ENCODE measurements around the gene SERF2. TPM values are rescaled to one million over a fixed set of nuclear protein-coding genes. Genes with fewer than 3 reads are reported as not detected.

The SERF2 gene
- total and polyA plus RNA-seq, 2 of the 13 experiments (the other 11 are each of a cell fraction or from before 2014, with no cell fraction given) = 811 to 1,257 TPM

- TF ChIP-seq JUNB (CRISPR knock-in tag; IDR thresholded peaks at IDR 0.05; ENCODE audit: borderline replicate concordance) = no peak
- TF ChIP-seq ZSCAN25 (CRISPR knock-in tag; IDR thresholded peaks at IDR 0.05) = no peak
- no peak for TF ChIP-seq DBP (CRISPR knock-in tag; IDR thresholded peaks at IDR 0.05; ENCODE audit: not compliant biosample characterization)
- no peak for TF ChIP-seq ZNF33A (CRISPR knock-in tag; IDR thresholded peaks at IDR 0.05; ENCODE audit: borderline replicate concordance)
- no peak for TF ChIP-seq STAT5B (CRISPR knock-in tag; IDR thresholded peaks at IDR 0.05)
- no peak for TF ChIP-seq PPARG (CRISPR knock-in tag; conservative IDR thresholded peaks at IDR 0.05)
- TF ChIP-seq NRL (CRISPR knock-in tag; IDR thresholded peaks at IDR 0.05; ENCODE audit: borderline replicate concordance) = no peak; the same call in 1 of the 2 replicates
- TF ChIP-seq ETV6 (CRISPR knock-in tag; conservative IDR thresholded peaks at IDR 0.05) = no peak
- no peak for TF ChIP-seq KLF13 (CRISPR knock-in tag; IDR thresholded peaks at IDR 0.05)
- no peak for TF ChIP-seq TGIF2 (CRISPR knock-in tag; IDR thresholded peaks at IDR 0.05)
- TF ChIP-seq KDM6A (CRISPR knock-in tag; IDR thresholded peaks at IDR 0.05; ENCODE audit: low read depth) = no peak
- TF ChIP-seq XRCC5 (optimal IDR thresholded peaks at IDR 0.05; ENCODE audit: low read length) = no peak
- TF ChIP-seq CTCF (CRISPR knock-in tag; IDR thresholded peaks at IDR 0.05) = 0 out of 2 replicates have a peak, but pooled peaks have one; percentile 4
- no peak for TF ChIP-seq PCBP2 (optimal IDR thresholded peaks at IDR 0.05; ENCODE audit: low read depth, low read length, poor library complexity, severe bottlenecking)
- TF ChIP-seq ZFP41 (CRISPR knock-in tag; IDR thresholded peaks at IDR 0.05; ENCODE audit: borderline replicate concordance) = no peak
- TF ChIP-seq ZHX1 (CRISPR knock-in tag; IDR thresholded peaks at IDR 0.05; ENCODE audit: low read depth) = no peak
- TF ChIP-seq ZNF850 (CRISPR knock-in tag; conservative IDR thresholded peaks at IDR 0.05) = 0 out of 2 replicates have a peak, but pooled peaks have one; percentile 48
- peak; percentile 41; the same call in 1 of the 2 replicates for TF ChIP-seq RBAK (CRISPR knock-in tag; IDR thresholded peaks at IDR 0.05)
- TF ChIP-seq ADNP (CRISPR knock-in tag; IDR thresholded peaks at IDR 0.05) = no peak
- no peak for TF ChIP-seq TRIM22 (IDR thresholded peaks at IDR 0.05)
- no peak for TF ChIP-seq ZNF143 (CRISPR knock-in tag; IDR thresholded peaks at IDR 0.05)
- no peak for TF ChIP-seq FOSL1 (CRISPR knock-in tag; IDR thresholded peaks at IDR 0.05; ENCODE audit: borderline replicate concordance)
- TF ChIP-seq MXD3 (CRISPR knock-in tag; IDR thresholded peaks at IDR 0.05) = no peak
These were observed 15.3 kb upstream of the SERF2 start, which contains the start of gene ELL3 (continued) for GRCh38 chr15:43776718-43777266.

Measured in HepG2 (cell line).